H1 (cell line): ENCODE measurements around the gene OSBP2. TPM values are rescaled to one million over a fixed set of nuclear protein-coding genes. Genes with fewer than 3 reads are reported as not detected.

Source experiments
- CTCF ChIA-PET: fragments of 300-600 bp; sonication (Branson Sonifier 250); formaldehyde crosslinking; loops from one replicate; lab custom pipeline; 2021; ENCODE audit not compliant: partially characterized antibody; lab: Charles Lee
- POLR2A ChIA-PET: fragments of 300-600 bp; sonication (Branson Sonifier 250); formaldehyde crosslinking; loops from one replicate; lab custom pipeline; 2021; ENCODE audit warnings: inconsistent platforms; ENCODE audit not compliant: partially characterized antibody; lab: Charles Lee
- DNase-seq, 2 experiments: peaks; one replicate each; pipeline versions ENCODE4 v3.0.0 to v3.0.0-alpha.2; 2010 to 2022; ENCODE audit warnings: low spot score in 2 of 2, low read depth in 1 of 2, mixed read lengths in 1 of 2
- FAIRE-seq: peaks from 2 replicates; lab custom pipeline; 2011; peaks lifted over from hg19 to GRCh38; lab: Jason Lieb, UNC
- H2AFZ ChIP-seq: 2 replicates; pipeline ENCODE4 v1.8.1; 2012; ENCODE audit warnings: low read length, inconsistent platforms
- H2AK5ac ChIP-seq: 2 replicates; pipeline ENCODE4 v1.6.1; 2013; ENCODE audit warnings: low read depth, low read length
- H2BK120ac ChIP-seq: replicated peaks from 2 replicates; pipeline ENCODE3; 2013; ENCODE audit warnings: low read depth, low read length, inconsistent platforms
- H2BK12ac ChIP-seq: 2 replicates; pipeline ENCODE4 v1.6.1; 2013; ENCODE audit warnings: low read depth, low read length
- H2BK15ac ChIP-seq: 2 replicates; pipeline ENCODE4 v1.6.1; 2013; ENCODE audit warnings: low read length
- H2BK20ac ChIP-seq: 2 replicates; pipeline ENCODE4 v1.6.1; 2013; ENCODE audit warnings: low read length
- H2BK5ac ChIP-seq: 2 replicates; pipeline ENCODE4 v1.6.1; 2013; ENCODE audit warnings: low read depth, low read length
- H3K14ac ChIP-seq: 2 replicates; pipeline ENCODE4 v1.6.1; 2013; ENCODE audit warnings: inconsistent platforms; ENCODE audit not compliant: insufficient read length
- H3K18ac ChIP-seq: 2 replicates; pipeline ENCODE4 v1.6.1; 2013; ENCODE audit warnings: low read length; ENCODE audit errors: extremely low read depth
- H3K23ac ChIP-seq: 2 replicates; pipeline ENCODE4 v1.6.1; 2013; ENCODE audit warnings: inconsistent platforms; ENCODE audit not compliant: insufficient read length
- H3K23me2 ChIP-seq: 2 replicates; pipeline ENCODE4 v1.6.1; 2013; ENCODE audit warnings: low read depth, low read length
- H3K27ac ChIP-seq: 2 replicates; pipeline ENCODE4 v1.6.1; 2011; ENCODE audit warnings: low read depth, low read length, inconsistent platforms
- H3K27me3 ChIP-seq, 4 experiments: replicated peaks in 1 of 4; 1 replicate in 1 of 4; 2 replicates in 3 of 4; pipeline versions ENCODE4 v1.6.1 to v1.8.1; 2011 to 2013; ENCODE audit warnings: low read length in 3 of 4, mild to moderate bottlenecking in 3 of 4, inconsistent platforms in 2 of 4, mixed read lengths in 2 of 4, moderate library complexity in 1 of 4; ENCODE audit not compliant: control insufficient read depth in 3 of 4, insufficient read depth in 3 of 4; ENCODE audit errors: extremely low read depth in 1 of 4
- H3K36me3 ChIP-seq, 4 experiments: 2 replicates each; pipeline versions ENCODE4 v1.6.1 to v1.8.1; 2011 to 2013; ENCODE audit warnings: mild to moderate bottlenecking in 4 of 4, low read length in 3 of 4, moderate library complexity in 2 of 4, control low read depth in 1 of 4, inconsistent platforms in 1 of 4; ENCODE audit not compliant: insufficient read depth in 4 of 4, control insufficient read depth in 2 of 4
- H3K4ac ChIP-seq: replicated peaks from 2 replicates; pipeline ENCODE3; 2013; ENCODE audit warnings: low read length, low read depth, mixed read lengths, inconsistent platforms; ENCODE audit not compliant: insufficient read length
- H3K4me1 ChIP-seq, 4 experiments: replicated peaks in 1 of 4; 1 replicate in 1 of 4; 2 replicates in 3 of 4; pipeline versions ENCODE4 v1.6.1 to v1.8.1; 2011 to 2013; ENCODE audit warnings: low read length in 3 of 4, inconsistent platforms in 2 of 4, mixed read lengths in 1 of 4; ENCODE audit not compliant: insufficient read depth in 4 of 4, control insufficient read depth in 3 of 4
- H3K4me2 ChIP-seq, 2 experiments: 2 replicates each; pipeline versions ENCODE4 v1.6.1 to v1.8.1; 2011 to 2013; ENCODE audit warnings: low read depth in 2 of 2, low read length in 2 of 2, control low read depth in 1 of 2, inconsistent platforms in 1 of 2, mild to moderate bottlenecking in 1 of 2; ENCODE audit not compliant: insufficient read depth in 1 of 2
- H3K4me3 ChIP-seq, 4 experiments: fragments of 200-600, 300-600 bp in 1 of 4; sonication (generic), shearing (Covaris generic), sonication (Bioruptor Twin) in 1 of 4; 2 replicates each; pipeline versions ENCODE4 v1.5.1 to v1.8.1; 2011 to 2016; ENCODE audit warnings: low read length in 4 of 4, low read depth in 3 of 4, control low read depth in 2 of 4, inconsistent platforms in 2 of 4, mild to moderate bottlenecking in 2 of 4, mixed read lengths in 1 of 4, moderate library complexity in 1 of 4; ENCODE audit not compliant: insufficient read depth in 2 of 4; ENCODE audit errors: extremely low read depth in 1 of 4
- H3K56ac ChIP-seq: replicated peaks from 2 replicates; pipeline ENCODE3; 2013; ENCODE audit warnings: low read depth, mild to moderate bottlenecking, mixed read lengths, low read length, inconsistent platforms; ENCODE audit not compliant: insufficient read length
- H3K79me1 ChIP-seq: 2 replicates; pipeline ENCODE4 v1.6.1; 2013; ENCODE audit warnings: low read depth, low read length, control low read depth
- H3K79me2 ChIP-seq, 2 experiments: 2 replicates each; pipeline versions ENCODE4 v1.6.1 to v1.8.1; 2012 to 2013; ENCODE audit warnings: low read length in 2 of 2, mild to moderate bottlenecking in 2 of 2, inconsistent platforms in 1 of 2; ENCODE audit not compliant: insufficient read depth in 2 of 2, control insufficient read depth in 1 of 2
- H3K9ac ChIP-seq, 4 experiments: replicated peaks in 1 of 4; 1 replicate in 1 of 4; 2 replicates in 3 of 4; pipeline versions ENCODE4 v1.6.1 to v1.8.1; 2011 to 2013; ENCODE audit warnings: low read depth in 3 of 4, low read length in 3 of 4, control low read depth in 2 of 4, mild to moderate bottlenecking in 2 of 4, moderate library complexity in 2 of 4, inconsistent platforms in 1 of 4; ENCODE audit errors: extremely low read depth in 1 of 4
- H3K9me3 ChIP-seq, 2 experiments: 2 replicates each; pipeline versions ENCODE4 v1.6.1 to v1.8.1; 2012 to 2013; ENCODE audit warnings: mild to moderate bottlenecking in 2 of 2, moderate library complexity in 2 of 2, control low read depth in 1 of 2, inconsistent platforms in 1 of 2, low read depth in 1 of 2, low read length in 1 of 2, mixed read lengths in 1 of 2; ENCODE audit not compliant: insufficient read depth in 2 of 2
- H4K20me1 ChIP-seq, 2 experiments: replicated peaks in 1 of 2; 2 replicates each; pipeline versions ENCODE3 to v1.8.1; 2011 to 2013; ENCODE audit warnings: inconsistent platforms in 2 of 2, low read length in 2 of 2, mild to moderate bottlenecking in 1 of 2; ENCODE audit not compliant: insufficient read depth in 2 of 2, control insufficient read depth in 1 of 2
- H4K5ac ChIP-seq: 2 replicates; pipeline ENCODE4 v1.6.1; 2013; ENCODE audit warnings: low read length, low read depth, mixed read lengths, inconsistent platforms; ENCODE audit not compliant: insufficient read length
- H4K8ac ChIP-seq: 2 replicates; pipeline ENCODE4 v1.8.0; 2013; ENCODE audit warnings: mild to moderate bottlenecking, moderate library complexity, low read length, inconsistent platforms; ENCODE audit not compliant: insufficient read depth; ENCODE audit errors: extremely low read depth
- H4K91ac ChIP-seq: replicated peaks from 2 replicates; pipeline ENCODE3; 2013; ENCODE audit warnings: low read length, mixed read lengths, inconsistent platforms; ENCODE audit not compliant: insufficient read length
- BRCA1 ChIP-seq: IDR thresholded peaks from 2 replicates; pipeline ENCODE4 v1.6.1; 2012; ENCODE audit warnings: low read depth, low read length, improper control_type of control experiment
- E2F6 ChIP-seq: IDR thresholded peaks from 2 replicates; pipeline ENCODE4 v1.6.1; 2012; ENCODE audit warnings: inconsistent platforms
- EZH2 ChIP-seq: fragments of 200-600 bp; sonication (generic); IDR thresholded peaks from 2 replicates; pipeline ENCODE4 v1.7.1; 2012; ENCODE audit warnings: low read depth, mild to moderate bottlenecking, moderate library complexity, low read length, inconsistent platforms; ENCODE audit not compliant: severe bottlenecking
- FOSL1 ChIP-seq: IDR thresholded peaks from 2 replicates; pipeline ENCODE4 v1.6.1; 2011; ENCODE audit warnings: mild to moderate bottlenecking, low read depth, low read length, moderate library complexity; ENCODE audit not compliant: insufficient read depth
- GTF2F1 ChIP-seq: IDR thresholded peaks from 2 replicates; pipeline ENCODE4 v1.6.1; 2012; ENCODE audit warnings: low read depth, low read length, improper control_type of control experiment, borderline replicate concordance
- JUN ChIP-seq: IDR thresholded peaks from 2 replicates; pipeline ENCODE4 v1.6.1; 2011; ENCODE audit warnings: low read depth, mild to moderate bottlenecking, improper control_type of control experiment, low read length
- KDM4A ChIP-seq: IDR thresholded peaks from one replicate; pipeline ENCODE4 v1.7.1; 2012; ENCODE audit warnings: low read depth, mild to moderate bottlenecking, moderate library complexity, low read length, inconsistent platforms; ENCODE audit not compliant: severe bottlenecking
- SP2 ChIP-seq: IDR thresholded peaks from 2 replicates; pipeline ENCODE4 v1.6.1; 2012; ENCODE audit warnings: mild to moderate bottlenecking, low read length, inconsistent platforms
- SP4 ChIP-seq: IDR thresholded peaks from 2 replicates; pipeline ENCODE4 v1.6.1; 2012; ENCODE audit warnings: low read length, inconsistent platforms
- TEAD4 ChIP-seq: IDR thresholded peaks from 2 replicates; pipeline ENCODE4 v1.6.1; 2012; ENCODE audit warnings: low read depth, low read length, inconsistent platforms, mixed read lengths
- WGBS, 2 experiments: shearing (Covaris generic) in 1 of 2; methylation state at CpG; one replicate each; pipeline versions ENCODE4 v1.1.6 to v1.1.7; 2013 to 2015; ENCODE audit warnings: low lambda C conversion rate in 2 of 2, mixed read lengths in 2 of 2, inconsistent platforms in 1 of 2, low coverage in 1 of 2, missing lambda C conversion rate in 1 of 2; ENCODE audit not compliant: insufficient replicate concordance in 2 of 2, insufficient coverage in 1 of 2, insufficient read length in 1 of 2; ENCODE audit errors: extremely low coverage in 1 of 2, missing lambda C conversion rate in 1 of 2; 5-methylcytosine and 5-hydroxymethylcytosine counted together
- polyA plus RNA-seq, 7 experiments: library from polyadenylated mRNA; depleted of rRNA in 3 of 7; stranded (reverse) in 5 of 7; unstranded in 2 of 7; fragments of >200 nt in 5 of 7; fragments of 200-250 nt in 2 of 7; gene quantifications; 1 replicate in 5 of 7; 2 replicates in 1 of 7; 4 replicates in 1 of 7; pipeline versions ENCODE4 v1.2.1 to v1.2.3, GENCODE V29; 2011 to 2013; ENCODE audit warnings: missing spikeins in 2 of 7, mixed read lengths in 2 of 7
- total RNA-seq: library from RNA; stranded (reverse); fragmentation: NEBNext Ultra II Directional; extraction: Animal tissue kit (Norgen Biotek cat#: 25700); gene quantifications from 2 replicates; pipeline ENCODE4 v1.2.1, GENCODE V29; 2021
- TF ChIP-seq, protein P1 (sequence below), 3 experiments: IDR thresholded peaks; 1 replicate in 2 of 3; 2 replicates in 1 of 3; pipeline versions ENCODE4 v1.5.1 to v1.6.1; 2011; ENCODE audit warnings: low read length in 3 of 3, mild to moderate bottlenecking in 3 of 3, inconsistent platforms in 2 of 3, low read depth in 1 of 3, moderate library complexity in 1 of 3; ENCODE audit not compliant: insufficient read depth in 1 of 3; ENCODE audit errors: control extremely low read depth in 1 of 3

OSBP2 gene
- total and polyA plus RNA-seq, 2 of the 8 experiments (the other 6 are each of a cell fraction or from before 2014, with no cell fraction given): 3.4 to 3.7 TPM

DNA sequence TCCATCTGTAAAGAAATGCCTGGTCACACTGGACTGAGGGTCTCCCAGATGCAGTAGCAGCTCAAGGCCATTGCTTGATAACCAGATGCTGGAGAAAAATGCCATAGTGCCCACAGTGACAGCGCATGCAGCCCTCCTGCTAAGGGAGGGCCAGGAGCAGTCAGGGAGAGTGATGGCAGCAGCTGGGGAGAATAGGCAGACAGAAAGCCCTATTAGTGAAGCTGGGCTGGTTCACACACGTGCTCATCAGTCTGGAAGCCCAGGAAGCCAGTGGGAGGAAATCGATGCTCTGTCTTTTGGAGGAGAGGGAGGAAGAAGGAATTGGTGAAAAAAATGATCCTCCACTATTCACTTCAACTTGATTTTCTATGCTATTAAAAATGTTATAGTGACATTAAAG is 82.9 kb downstream of the OSBP2 start:
- H3K56ac ChIP-seq: no peak overlapping the region
- FAIRE-seq (no peak), DNase-seq (no peak)
- no peak overlapping the region for H2BK12ac ChIP-seq
- H4K91ac ChIP-seq: no peak overlapping the region
- no peaks in the 10 kb centered on the region for H3K4me1 ChIP-seq
- H3K4ac ChIP-seq: no peak overlapping the region
- no peak overlapping the region for H3K18ac ChIP-seq
- H3K9me3 ChIP-seq: no peaks in the 10 kb centered on the region
- no peak overlapping the region for H4K5ac ChIP-seq
- no peak overlapping the region for H2BK15ac ChIP-seq
- no peak overlapping the region for H3K9ac ChIP-seq
- no peak overlapping the region for H3K23ac ChIP-seq
- H2AFZ ChIP-seq: no peak overlapping the region
- H3K4me3 ChIP-seq: no peak overlapping the region
- no peak overlapping the region for H2BK20ac ChIP-seq
- H3K36me3 ChIP-seq: no peaks in the 10 kb centered on the region
- H4K20me1 ChIP-seq: peaks cover 0 to 1% of the 10 kb centered on the region in 2 experiments
- H3K27me3 ChIP-seq: no peaks in the 10 kb centered on the region
- POLR2A ChIA-PET: no interaction called here
- H3K79me2 ChIP-seq: no peaks in the 10 kb centered on the region
- H3K23me2 ChIP-seq: no peaks in the 10 kb centered on the region
- H3K79me1 ChIP-seq: no peaks in the 10 kb centered on the region
- no peak overlapping the region for H3K4me2 ChIP-seq
- H4K8ac ChIP-seq: no peak overlapping the region
- no peak overlapping the region for H2BK120ac ChIP-seq
- H2AK5ac ChIP-seq: no peak overlapping the region
- CTCF ChIA-PET: interaction anchor here (0.6 to 0.7 kb wide), 2 partner anchors 67 to 306 kb away, joined by 3 read pairs; no protein-coding TSS in a partner anchor
- no peak overlapping the region for H3K14ac ChIP-seq
- no peak overlapping the region for H3K27ac ChIP-seq
- no peak overlapping the region; the same call in 1 of the 2 replicates for H2BK5ac ChIP-seq
- WGBS, 2 experiments: 81% methylated on average over 3 of the region's 3 CpGs; no CpG with 5 or more reads in 1 of the 2 experiments
- TF ChIP-seq GTF2F1 (no peak), SP2 (no peak), JUN (no peak), KDM4A (no peak), BRCA1 (no peak), EZH2 (no peak), SP4 (no peak), TEAD4 (no peak), FOSL1 (no peak), E2F6 (no peak)
- TF ChIP-seq, protein P1, sequence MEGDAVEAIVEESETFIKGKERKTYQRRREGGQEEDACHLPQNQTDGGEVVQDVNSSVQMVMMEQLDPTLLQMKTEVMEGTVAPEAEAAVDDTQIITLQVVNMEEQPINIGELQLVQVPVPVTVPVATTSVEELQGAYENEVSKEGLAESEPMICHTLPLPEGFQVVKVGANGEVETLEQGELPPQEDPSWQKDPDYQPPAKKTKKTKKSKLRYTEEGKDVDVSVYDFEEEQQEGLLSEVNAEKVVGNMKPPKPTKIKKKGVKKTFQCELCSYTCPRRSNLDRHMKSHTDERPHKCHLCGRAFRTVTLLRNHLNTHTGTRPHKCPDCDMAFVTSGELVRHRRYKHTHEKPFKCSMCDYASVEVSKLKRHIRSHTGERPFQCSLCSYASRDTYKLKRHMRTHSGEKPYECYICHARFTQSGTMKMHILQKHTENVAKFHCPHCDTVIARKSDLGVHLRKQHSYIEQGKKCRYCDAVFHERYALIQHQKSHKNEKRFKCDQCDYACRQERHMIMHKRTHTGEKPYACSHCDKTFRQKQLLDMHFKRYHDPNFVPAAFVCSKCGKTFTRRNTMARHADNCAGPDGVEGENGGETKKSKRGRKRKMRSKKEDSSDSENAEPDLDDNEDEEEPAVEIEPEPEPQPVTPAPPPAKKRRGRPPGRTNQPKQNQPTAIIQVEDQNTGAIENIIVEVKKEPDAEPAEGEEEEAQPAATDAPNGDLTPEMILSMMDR (IDR thresholded peaks at IDR 0.05; ENCODE audit: control extremely low read depth in 1 of 3, insufficient read depth in 1 of 3, low read depth in 1 of 3, low read length in 3 of 3): no peak
